NCI-H1694 treated with DMSO at 0.1 percent for 48 hours (cell line): ENCODE data around the gene PPP1R14C.

Experiments used
- DNase-seq: peaks from one replicate; lab custom pipeline; 2025; lab: John Stamatoyannopoulos, UW

PPP1R14C gene

DNA sequence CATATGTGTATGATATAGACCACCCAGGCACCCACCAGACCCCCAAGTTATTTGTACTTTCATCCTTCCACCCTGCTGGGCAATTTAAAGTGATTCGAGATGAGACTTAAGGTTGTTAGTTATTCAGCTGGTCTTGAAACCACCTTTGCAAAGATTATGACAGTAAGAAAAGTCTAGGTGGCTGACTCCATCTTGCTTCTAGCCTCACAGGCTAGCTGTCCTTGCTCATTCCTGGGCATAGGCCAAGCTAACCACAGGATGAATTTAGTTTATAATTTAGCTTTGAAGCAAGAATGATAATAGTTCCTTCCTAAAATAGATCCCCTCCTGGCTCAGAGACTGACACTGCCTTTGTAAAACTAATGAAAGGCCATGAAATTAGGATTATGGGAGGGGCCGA is 154.0 kb downstream of the PPP1R14C start:
- DNase-seq, result no peak

DNA sequence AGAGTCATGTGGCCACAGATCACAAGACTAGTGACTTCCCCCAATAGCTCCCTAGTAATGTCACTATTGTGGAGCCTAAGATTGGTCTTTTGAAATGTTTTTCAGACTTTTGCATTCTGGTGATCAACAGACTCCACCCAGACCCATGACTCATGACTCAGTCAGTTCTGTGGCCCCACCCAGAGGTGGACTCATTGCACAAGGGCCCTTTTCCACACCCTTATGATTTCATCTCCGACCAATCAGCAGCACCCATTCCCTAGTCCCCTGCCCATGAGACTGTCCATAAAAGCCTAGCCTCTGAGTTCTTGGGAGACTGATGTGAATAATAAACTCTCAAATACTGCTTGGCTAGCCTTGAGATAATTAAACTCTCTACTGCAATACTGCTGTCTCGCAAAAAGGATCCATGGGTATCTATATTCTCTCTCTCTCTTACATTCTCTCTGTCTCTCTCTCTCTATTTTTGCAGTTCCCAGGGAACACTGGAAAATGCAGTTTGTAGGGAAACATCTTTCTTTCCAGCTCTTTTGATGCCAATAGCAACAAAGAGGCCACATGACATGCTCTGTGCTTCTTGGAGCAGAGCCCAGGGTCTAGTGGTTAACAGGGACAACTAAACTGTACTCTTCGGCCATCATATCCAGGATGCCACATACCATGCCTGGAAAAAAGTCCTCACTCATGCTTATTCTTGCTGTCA is 154.6 kb downstream of the PPP1R14C start:
- DNase-seq, result no peak

DNA sequence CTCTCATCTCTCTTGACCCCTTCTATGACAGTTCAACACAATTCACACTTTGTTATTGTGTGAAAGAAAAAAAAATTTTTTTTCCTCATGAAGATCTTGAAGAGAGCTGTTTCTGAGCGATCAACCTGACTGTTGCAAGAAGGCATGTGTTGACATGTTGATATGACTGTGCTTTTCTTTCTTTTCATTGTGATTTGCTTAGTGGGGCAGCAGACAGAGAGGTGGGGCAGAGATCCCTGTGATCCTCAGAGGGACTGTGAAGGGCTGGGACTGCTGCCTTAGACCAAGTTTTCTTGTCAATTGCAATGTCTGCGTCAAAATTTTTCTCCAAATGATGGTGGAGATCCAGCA is 155.2 kb downstream of the PPP1R14C start:
- DNase-seq, result no peak

DNA sequence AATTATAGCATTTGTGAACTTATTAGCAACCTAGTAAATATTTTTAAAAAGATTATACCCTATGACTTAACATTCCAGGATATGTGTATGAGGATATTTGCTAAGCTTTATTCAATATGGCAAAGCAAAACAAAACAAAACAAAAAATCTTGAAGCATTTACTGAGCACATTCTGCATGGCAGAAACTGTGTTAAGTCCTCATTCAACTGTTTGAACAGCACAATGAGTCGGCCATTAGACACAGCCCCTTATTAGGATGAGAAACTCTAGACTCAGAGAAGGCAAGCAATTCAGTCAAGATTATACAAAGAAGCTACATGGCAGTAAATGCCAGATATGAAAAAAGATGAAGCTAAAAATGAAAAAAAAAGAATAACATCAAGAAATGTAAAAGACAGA is 155.8 kb downstream of the PPP1R14C start:
- DNase-seq, result no peak
